HepG2 (cell line): Measurements from ENCODE around the gene SYNGR2. TPM values are rescaled to one million over a fixed set of nuclear protein-coding genes. Genes with fewer than 3 reads are reported as not detected.

Experiments used
- CAMTA2 ChIP-seq: sonication (generic); formaldehyde crosslinking; IDR thresholded peaks from 2 replicates; pipeline ENCODE4 v1.4.0; 2020; ENCODE audit warnings: mild to moderate bottlenecking, missing genetic modification reagents, borderline replicate concordance
- DNMT1 ChIP-seq: sonication (generic); formaldehyde crosslinking; IDR thresholded peaks from 2 replicates; pipeline ENCODE4 v1.5.1; 2020; ENCODE audit warnings: mild to moderate bottlenecking, missing genetic modification reagents
- FOXA1 ChIP-seq, 2 experiments: fragments of 450-650 bp in 1 of 2; sonication (generic) in 1 of 2; formaldehyde crosslinking in 1 of 2; IDR thresholded peaks; 2 replicates each; pipeline versions ENCODE4 v1.4.0 to v1.6.1; 2016 to 2020; ENCODE audit warnings: missing genetic modification reagents in 1 of 2
- ISX ChIP-seq: sonication (generic); formaldehyde crosslinking; conservative IDR thresholded peaks from 2 replicates; pipeline ENCODE4 v1.5.0; 2020; ENCODE audit warnings: missing genetic modification reagents
- KMT2B ChIP-seq: IDR thresholded peaks from 2 replicates; pipeline ENCODE4 v1.6.1; 2016; ENCODE audit warnings: missing genetic modification reagents, missing compliant biosample characterization
- RXRA ChIP-seq: sonication (generic); formaldehyde crosslinking; IDR thresholded peaks from 2 replicates; pipeline ENCODE4 v1.5.1; 2020; ENCODE audit warnings: missing genetic modification reagents
- SAP130 ChIP-seq: IDR thresholded peaks from 2 replicates; pipeline ENCODE4 v1.6.1; 2016; ENCODE audit warnings: low read depth
- SNRNP70 ChIP-seq: fragments of 200-400 bp; formaldehyde crosslinking; IDR thresholded peaks from 2 replicates; pipeline ENCODE4 v1.6.1; 2017; ENCODE audit warnings: mild to moderate bottlenecking, low read depth, low read length, moderate library complexity
- SP1 ChIP-seq, 2 experiments: fragments of 450-650 bp in 1 of 2; sonication (generic) in 1 of 2; formaldehyde crosslinking in 1 of 2; IDR thresholded peaks; 2 replicates each; pipeline versions ENCODE4 v1.4.0 to v1.6.1; 2016 to 2020; ENCODE audit warnings: missing genetic modification reagents in 1 of 2
- TOPORS ChIP-seq: sonication (generic); formaldehyde crosslinking; IDR thresholded peaks from 2 replicates; pipeline ENCODE4 v1.8.0; 2023; ENCODE audit warnings: mild to moderate bottlenecking, missing genetic modification reagents
- ZNF572 ChIP-seq: sonication (generic); formaldehyde crosslinking; IDR thresholded peaks from 2 replicates; pipeline ENCODE4 v1.5.1; 2020; ENCODE audit warnings: mild to moderate bottlenecking, missing genetic modification reagents
- polyA plus RNA-seq, 8 experiments: library from polyadenylated mRNA; depleted of rRNA in 3 of 8; stranded (reverse) in 7 of 8; unstranded in 1 of 8; fragments of >200 nt; fragmentation: Illumina TruSeq in 4 of 8; extraction: Trizol in 4 of 8; gene quantifications; 2 replicates each; pipeline versions ENCODE4 v1.2.1 to v1.2.3, GENCODE V29; 2011 to 2016; ENCODE audit warnings: low read depth in 4 of 8, missing spikeins in 1 of 8, mixed read lengths in 1 of 8; ENCODE audit not compliant: insufficient read depth in 1 of 8
- total RNA-seq, 5 experiments: library from RNA; depleted of rRNA; stranded (reverse); fragments of >200 nt; fragmentation: Illumina TruSeq; extraction: Trizol; gene quantifications; 2 replicates each; pipeline ENCODE4 v1.2.3, GENCODE V29; 2016; ENCODE audit warnings: low read depth in 1 of 5
- TF ChIP-seq, protein P1 (sequence below): sonication (generic); formaldehyde crosslinking; IDR thresholded peaks from 2 replicates; pipeline ENCODE4 v1.8.0; 2022; ENCODE audit warnings: mild to moderate bottlenecking, missing genetic modification reagents, borderline replicate concordance
- TF ChIP-seq, protein P2 (sequence below): sonication (generic); formaldehyde crosslinking; IDR thresholded peaks from 2 replicates; pipeline ENCODE4 v1.8.0; 2022; ENCODE audit warnings: mild to moderate bottlenecking, missing genetic modification reagents; ENCODE audit not compliant: insufficient replicate concordance

SYNGR2 gene
- total and polyA plus RNA-seq, 2 of the 13 experiments (the other 11 are each of a cell fraction or from before 2014, with no cell fraction given) = 46.7 to 170 TPM

DNA sequence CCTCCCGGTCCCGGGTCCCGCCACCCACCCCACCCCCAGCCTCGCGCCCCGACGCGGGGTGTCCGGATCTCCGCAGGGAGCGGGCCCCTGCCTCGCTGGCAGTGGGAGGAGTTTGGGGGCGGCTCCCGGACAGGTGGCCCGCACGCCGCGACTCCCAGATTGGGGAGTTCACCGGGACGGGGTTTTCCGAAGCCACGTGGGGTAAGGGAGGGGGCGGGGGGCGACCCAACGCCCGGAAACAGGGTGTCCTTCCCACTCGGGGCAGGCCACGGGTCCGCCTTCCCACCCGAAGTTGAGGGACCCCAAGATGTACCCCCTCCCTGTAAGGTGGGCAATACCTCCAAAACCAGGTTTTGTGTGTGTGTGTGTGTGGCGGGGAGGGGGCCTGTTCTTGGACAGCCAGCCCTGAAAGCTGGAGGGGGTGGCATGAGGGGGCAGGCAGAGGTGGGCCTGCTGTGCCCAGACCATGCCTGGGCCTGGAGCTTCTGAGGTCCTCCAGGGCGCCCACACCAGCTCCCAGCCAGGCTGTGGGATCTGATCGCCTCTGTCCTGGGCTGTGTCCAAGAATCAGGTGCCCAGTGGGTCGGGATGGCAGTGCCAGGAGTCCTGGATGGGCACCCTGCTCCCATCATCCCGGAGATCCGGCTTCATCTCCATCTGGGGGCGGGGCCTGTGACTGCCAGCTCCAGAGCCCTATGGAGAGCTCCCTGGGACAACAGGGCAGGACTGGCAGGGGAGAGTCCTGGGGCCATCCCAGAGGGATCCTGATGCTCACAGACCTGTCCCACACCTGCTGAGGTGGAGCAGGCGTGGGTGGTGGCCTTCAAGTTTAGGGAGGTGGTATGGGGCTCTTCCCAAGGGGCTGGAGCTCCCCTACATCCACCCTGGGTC lies 767 bp downstream of the SYNGR2 start (continued):
- TF ChIP-seq, protein P1, sequence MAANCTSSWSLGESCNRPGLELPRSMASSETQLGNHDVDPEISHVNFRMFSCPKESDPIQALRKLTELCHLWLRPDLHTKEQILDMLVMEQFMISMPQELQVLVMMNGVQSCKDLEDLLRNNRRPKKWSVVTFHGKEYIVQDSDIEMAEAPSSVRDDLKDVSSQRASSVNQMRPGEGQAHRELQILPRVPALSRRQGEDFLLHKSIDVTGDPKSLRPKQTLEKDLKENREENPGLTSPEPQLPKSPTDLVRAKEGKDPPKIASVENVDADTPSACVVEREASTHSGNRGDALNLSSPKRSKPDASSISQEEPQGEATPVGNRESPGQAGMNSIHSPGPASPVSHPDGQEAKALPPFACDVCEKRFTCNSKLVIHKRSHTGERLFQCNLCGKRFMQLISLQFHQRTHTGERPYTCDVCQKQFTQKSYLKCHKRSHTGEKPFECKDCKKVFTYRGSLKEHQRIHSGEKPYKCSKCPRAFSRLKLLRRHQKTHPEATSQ = no peak
- TF ChIP-seq SP1 (IDR thresholded peaks at IDR 0.05) (no peak), SP1 (CRISPR knock-in tag; IDR thresholded peaks at IDR 0.05) (peak; percentile 71), FOXA1 (IDR thresholded peaks at IDR 0.05) (no peak), FOXA1 (CRISPR knock-in tag; IDR thresholded peaks at IDR 0.05) (no peak), ISX (CRISPR knock-in tag) (no peak), DNMT1 (no peak), ZNF572 (CRISPR knock-in tag) (0 out of 2 replicates have a peak, but pooled peaks have one; percentile 23), SNRNP70 (no peak), RXRA (CRISPR knock-in tag) (peak; percentile 12; the same call in 1 of the 2 replicates), CAMTA2 (no peak), SAP130 (CRISPR knock-in tag) (peak; percentile 20; the same call in 1 of the 2 replicates), KMT2B (CRISPR knock-in tag) (0 out of 2 replicates have a peak, but pooled peaks have one; percentile 4), TOPORS (CRISPR knock-in tag) (0 out of 2 replicates have a peak, but pooled peaks have one; percentile 20)
- TF ChIP-seq, protein P2, sequence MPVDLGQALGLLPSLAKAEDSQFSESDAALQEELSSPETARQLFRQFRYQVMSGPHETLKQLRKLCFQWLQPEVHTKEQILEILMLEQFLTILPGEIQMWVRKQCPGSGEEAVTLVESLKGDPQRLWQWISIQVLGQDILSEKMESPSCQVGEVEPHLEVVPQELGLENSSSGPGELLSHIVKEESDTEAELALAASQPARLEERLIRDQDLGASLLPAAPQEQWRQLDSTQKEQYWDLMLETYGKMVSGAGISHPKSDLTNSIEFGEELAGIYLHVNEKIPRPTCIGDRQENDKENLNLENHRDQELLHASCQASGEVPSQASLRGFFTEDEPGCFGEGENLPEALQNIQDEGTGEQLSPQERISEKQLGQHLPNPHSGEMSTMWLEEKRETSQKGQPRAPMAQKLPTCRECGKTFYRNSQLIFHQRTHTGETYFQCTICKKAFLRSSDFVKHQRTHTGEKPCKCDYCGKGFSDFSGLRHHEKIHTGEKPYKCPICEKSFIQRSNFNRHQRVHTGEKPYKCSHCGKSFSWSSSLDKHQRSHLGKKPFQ (CRISPR knock-in tag) = peak; percentile 3
